ENCODE results near the gene HIVEP1. TPM values are rescaled to one million over a fixed set of nuclear protein-coding genes. Genes with fewer than 3 reads are reported as not detected.
"Not testable (repeated sequence)": the region's sequence is repeated elsewhere in the genome, so short reads cannot be mapped to it uniquely, and the experiment has no call there.

Gene HIVEP1
- total and polyA plus RNA-seq, 12 donors = 3.4 to 20.9 (median 13.3) TPM

GRCh38 chr6:12151433-12151820 lies 139.3 kb downstream of the HIVEP1 start:
- DNase-seq = no peak
- intact Hi-C loops (cut with DNase I) = loop anchor here in 1 of 10 donors (10.0 kb wide), 1 partner anchor 453 kb away; no protein-coding TSS in a partner anchor

GRCh38 chr6:12152023-12152970 lies 140.2 kb downstream of the HIVEP1 start:
- intact Hi-C loops (cut with DNase I) = loop anchor here in 1 of 10 donors (10.0 kb wide), 1 partner anchor 453 kb away; no protein-coding TSS in a partner anchor
- no peak for ATAC-seq
- no peak overlapping the region for H3K27ac ChIP-seq

More at GRCh38 chr6:12151433-12151820, 139.3 kb downstream of the HIVEP1 start:
- Histone ChIP-seq H3K36me3 (peaks cover 0 to 7% (median 0%) of the 10 kb centered on the region in 9 donors), H3K4me3 (no peak overlapping the region), H3K27ac (no peak overlapping the region), H3K27me3 (no peaks in the 10 kb centered on the region), H3K9me3 (peaks cover 0 to 5% (median 0%) of the 10 kb centered on the region in 11 donors), H3K4me1 (no peaks in the 10 kb centered on the region)
- TF ChIP-seq CTCF (IDR thresholded peaks at IDR 0.05) = no peak
- no peak for ATAC-seq
- 93 to 94% methylated on average over 2 of the region's 2 CpGs for WGBS, 2 donors

GRCh38 chr6:12155769-12156168 lies 143.7 kb downstream of the HIVEP1 start:
- 90 to 94% methylated on average over 2 of the region's 2 CpGs for WGBS, 2 donors
- not testable (repeated sequence) for DNase-seq, H3K27me3 ChIP-seq, H3K27ac ChIP-seq, H3K36me3 ChIP-seq, H3K4me1 ChIP-seq, ATAC-seq, H3K4me3 ChIP-seq, H3K9me3 ChIP-seq
- intact Hi-C loops (cut with DNase I) = loop anchor here in 1 of 10 donors (10.0 kb wide), 1 partner anchor 449 kb away; no protein-coding TSS in a partner anchor

More at GRCh38 chr6:12152023-12152970, 140.2 kb downstream of the HIVEP1 start:
- WGBS, 2 donors = 77 to 78% methylated on average over 9 of the region's 9 CpGs
- peaks cover 0 to 7% (median 0%) of the 10 kb centered on the region in 9 donors for H3K36me3 ChIP-seq
- H3K27me3 ChIP-seq = no peaks in the 10 kb centered on the region
- no peak for DNase-seq
- peaks cover 0 to 6% (median 0%) of the 10 kb centered on the region in 11 donors for H3K9me3 ChIP-seq
- H3K4me3 ChIP-seq = no peak overlapping the region
- H3K4me1 ChIP-seq = no peaks in the 10 kb centered on the region
- TF ChIP-seq CTCF (IDR thresholded peaks at IDR 0.05) = no peak

- no peak overlapping the region for H3K27ac ChIP-seq
- H3K4me1 ChIP-seq = peaks cover 0 to 8% (median 0%) of the 10 kb centered on the region in 9 donors
- ATAC-seq (no peak), DNase-seq (no peak)
- no peak for TF ChIP-seq CTCF (IDR thresholded peaks at IDR 0.05)
- peaks cover 0 to 6% (median 0%) of the 10 kb centered on the region in 11 donors for H3K9me3 ChIP-seq
- no peaks in the 10 kb centered on the region for H3K27me3 ChIP-seq
- H3K4me3 ChIP-seq = no peak overlapping the region
- H3K36me3 ChIP-seq = peaks cover 0 to 30% (median 13%) of the 10 kb centered on the region in 9 donors
- intact Hi-C loops (cut with DNase I) = loop anchor here in 1 of 10 donors (10.0 kb wide), 1 partner anchor 446 kb away; no protein-coding TSS in a partner anchor
- 97 to 98% methylated on average over 16 of the region's 16 CpGs for WGBS, 2 donors
These were observed 146.7 kb downstream of the HIVEP1 start for GRCh38 chr6:12158686-12159415.

All from heart right ventricle (tissue), 16 donors.